ENCODE measurements around the gene IGF2BP1. TPM values are rescaled to one million over a fixed set of nuclear protein-coding genes. Genes with fewer than 3 reads are reported as not detected.
"Not testable (repeated sequence)": the region's sequence is repeated elsewhere in the genome, so short reads cannot be mapped to it uniquely, and the experiment has no call there.

IGF2BP1 gene
- total RNA-seq, 1 donor from 2014 or later: not detected

GRCh38 chr17:49022391-49022941, 25.3 kb downstream of the IGF2BP1 start:
- ATAC-seq: peak in 1 of 2 donors; percentile 49
- intact Hi-C loops (cut with DNase I): no loop called here

GRCh38 chr17:49024523-49024922, 27.3 kb downstream of the IGF2BP1 start:
- Histone ChIP-seq H3K4me3 (no peak overlapping the region), H3K4me1 (no peaks in the 10 kb centered on the region), H3K27me3 (ENCODE audit: low read depth) (peaks cover 4% of the 10 kb centered on the region), H3K36me3 (no peaks in the 10 kb centered on the region), H3K9me3 (no peaks in the 10 kb centered on the region), H3K27ac (no peak overlapping the region)
- ATAC-seq (no peak), DNase-seq (no peak)
- intact Hi-C loops (cut with DNase I): no loop called here
- no peak for TF ChIP-seq CTCF (IDR thresholded peaks at IDR 0.05)

More at GRCh38 chr17:49022391-49022941, 25.3 kb downstream of the IGF2BP1 start:
- H3K27ac ChIP-seq: no peak overlapping the region
- H3K9me3 ChIP-seq: no peaks in the 10 kb centered on the region
- H3K4me1 ChIP-seq: no peaks in the 10 kb centered on the region
- TF ChIP-seq CTCF (IDR thresholded peaks at IDR 0.05): no peak
- H3K27me3 ChIP-seq (ENCODE audit: low read depth): peaks cover 12% of the 10 kb centered on the region
- no peak for DNase-seq
- H3K4me3 ChIP-seq: no peak overlapping the region
- no peaks in the 10 kb centered on the region for H3K36me3 ChIP-seq

GRCh38 chr17:49026447-49026846, 29.3 kb downstream of the IGF2BP1 start:
- H3K36me3 ChIP-seq; H3K27ac ChIP-seq; ATAC-seq; H3K9me3 ChIP-seq; H3K4me3 ChIP-seq; H3K4me1 ChIP-seq; H3K27me3 ChIP-seq (ENCODE audit: low read depth); intact Hi-C loops (cut with DNase I); DNase-seq: not testable (repeated sequence)

GRCh38 chr17:49028271-49028670, 31.1 kb downstream of the IGF2BP1 start:
- Histone ChIP-seq H3K27ac (no peak overlapping the region), H3K9me3 (no peaks in the 10 kb centered on the region), H3K36me3 (no peaks in the 10 kb centered on the region), H3K4me1 (no peaks in the 10 kb centered on the region), H3K4me3 (no peak overlapping the region), H3K27me3 (ENCODE audit: low read depth) (peaks cover 7% of the 10 kb centered on the region)
- TF ChIP-seq CTCF (IDR thresholded peaks at IDR 0.05): no peak
- ATAC-seq: no peak
- intact Hi-C loops (cut with DNase I): no loop called here
- no peak for DNase-seq

GRCh38 chr17:49029801-49030200, 32.6 kb downstream of the IGF2BP1 start:
- Histone ChIP-seq H3K4me1 (no peaks in the 10 kb centered on the region), H3K9me3 (no peaks in the 10 kb centered on the region), H3K27me3 (ENCODE audit: low read depth) (peaks cover 19% of the 10 kb centered on the region), H3K36me3 (no peaks in the 10 kb centered on the region), H3K27ac (no peak overlapping the region), H3K4me3 (no peak overlapping the region)
- DNase-seq (no peak), ATAC-seq (no peak)
- intact Hi-C loops (cut with DNase I): no loop called here
- no peak for TF ChIP-seq CTCF (IDR thresholded peaks at IDR 0.05)

DNA sequence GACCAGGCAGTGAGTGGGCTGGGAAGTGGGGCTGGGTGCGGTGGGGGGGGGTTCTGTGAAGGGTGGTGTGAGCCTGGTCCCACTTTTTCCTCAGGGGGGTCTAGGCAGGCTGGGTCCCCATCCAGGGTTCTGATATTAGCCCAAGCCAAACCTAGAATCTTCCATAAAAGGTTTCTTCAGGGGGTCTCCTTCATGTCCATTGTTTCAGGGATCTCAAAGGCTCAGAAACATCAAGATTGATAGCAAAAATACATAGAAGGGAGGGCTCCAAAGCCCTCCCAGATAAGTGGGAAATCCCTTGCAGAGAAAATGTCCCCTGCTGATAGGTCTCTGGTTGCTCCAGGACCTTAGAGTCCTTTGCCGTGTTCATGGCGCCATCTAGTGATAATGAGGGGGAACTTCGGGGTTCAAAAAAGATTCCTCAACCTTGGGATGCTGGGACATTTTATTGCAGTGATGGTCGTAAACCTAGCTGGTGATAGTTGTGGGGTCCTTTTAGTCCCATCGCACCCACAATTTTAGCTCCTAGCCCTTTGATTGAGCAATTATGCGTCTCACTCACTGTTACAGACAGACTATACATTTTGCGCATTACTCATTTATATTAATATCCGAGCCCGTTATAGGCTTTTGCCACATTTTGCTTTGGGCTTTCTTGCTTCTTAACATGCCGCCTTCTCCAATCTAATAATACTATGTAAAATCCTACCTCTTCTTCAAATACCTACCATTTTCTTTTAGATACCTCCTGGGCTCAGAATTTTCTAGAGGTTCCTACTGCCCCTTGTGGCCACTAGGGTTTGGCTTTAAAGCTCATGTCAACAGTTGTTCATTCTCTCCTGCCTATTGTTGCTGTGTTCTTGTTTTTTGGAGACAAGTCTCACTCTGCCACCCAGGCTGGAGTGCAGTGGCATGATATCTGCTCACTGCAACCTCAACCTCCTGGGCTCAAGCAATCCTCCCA, 35.1 kb downstream of the IGF2BP1 start:
- intact Hi-C loops (cut with DNase I): no loop called here

More for the DNA sequence above, 35.1 kb downstream of the IGF2BP1 start:
- DNase-seq (no peak), ATAC-seq (peak; percentile 83 to 85)
- no peaks in the 10 kb centered on the region for H3K4me1 ChIP-seq
- H3K36me3 ChIP-seq: no peaks in the 10 kb centered on the region
- peaks cover 19% of the 10 kb centered on the region for H3K27me3 ChIP-seq (ENCODE audit: low read depth)
- no peak overlapping the region for H3K27ac ChIP-seq
- no peak overlapping the region for H3K4me3 ChIP-seq
- TF ChIP-seq CTCF (IDR thresholded peaks at IDR 0.05): peak; percentile 75
- no peaks in the 10 kb centered on the region for H3K9me3 ChIP-seq

Measured in lower lobe of right lung (tissue), 2 donors.